Lung (tissue), 12 donors: Measurements from ENCODE around the gene ZNF143. TPM values are rescaled to one million over a fixed set of nuclear protein-coding genes. Genes with fewer than 3 reads are reported as not detected.
"Not testable (repeated sequence)": the region's sequence is repeated elsewhere in the genome, so short reads cannot be mapped to it uniquely, and the experiment has no call there.

Source experiments
- ATAC-seq: fragments of 200-7000 bp; cut with Tn5 transposase; one replicate; pipeline ENCODE4 v1.9.1; 2020; ENCODE audit warnings: moderate number of reproducible peaks; ENCODE audit not compliant: insufficient read depth, low FRiP score
- DNase-seq, 3 donors: peaks; one replicate each; pipeline ENCODE4 v3.0.0-alpha.2; 2013 to 2017
- H3K27ac ChIP-seq, 2 donors: one replicate each; pipeline ENCODE4 v1.5.1; 2013; ENCODE audit warnings: mild to moderate bottlenecking in 2 of 2, moderate library complexity in 2 of 2, control low read depth in 1 of 2, inconsistent platforms in 1 of 2, low read depth in 1 of 2, low read length in 1 of 2
- H3K27me3 ChIP-seq, 3 donors: one replicate each; pipeline ENCODE4 v1.5.1; 2013; ENCODE audit warnings: low read length in 2 of 3; ENCODE audit not compliant: control insufficient read depth in 3 of 3, insufficient read depth in 3 of 3
- H3K36me3 ChIP-seq, 4 donors: one replicate each; pipeline ENCODE4 v1.5.1; 2013; ENCODE audit warnings: low read length in 4 of 4, mild to moderate bottlenecking in 1 of 4, moderate library complexity in 1 of 4; ENCODE audit not compliant: control insufficient read depth in 4 of 4, insufficient read depth in 4 of 4
- H3K4me1 ChIP-seq, 5 donors: one replicate each; pipeline ENCODE4 v1.5.1; 2013; ENCODE audit warnings: low read length in 5 of 5, mild to moderate bottlenecking in 2 of 5, moderate library complexity in 1 of 5; ENCODE audit not compliant: control insufficient read depth in 5 of 5, insufficient read depth in 5 of 5
- H3K4me3 ChIP-seq: one replicate; pipeline ENCODE4 v1.5.1; 2013; ENCODE audit warnings: mild to moderate bottlenecking, control low read depth, moderate library complexity
- H3K9ac ChIP-seq, 2 donors: one replicate each; pipeline ENCODE4 v1.5.1; 2013; ENCODE audit warnings: low read length in 2 of 2, control low read depth in 1 of 2; ENCODE audit not compliant: insufficient read depth in 1 of 2
- H3K9me3 ChIP-seq, 4 donors: one replicate each; pipeline ENCODE4 v1.5.1; 2013; ENCODE audit warnings: low read length in 3 of 4, mild to moderate bottlenecking in 1 of 4, moderate library complexity in 1 of 4; ENCODE audit not compliant: control insufficient read depth in 4 of 4, insufficient read depth in 3 of 4
- CTCF ChIP-seq: IDR thresholded peaks from 2 replicates; pipeline ENCODE4 v1.5.1; 2012; ENCODE audit warnings: mild to moderate bottlenecking; ENCODE audit errors: control extremely low read depth, extremely low read depth
- WGBS, 2 donors: extraction: QIAGEN DNeasy Blood & Tissue Kit; methylation state at CpG; one replicate each; pipeline ENCODE4 v1.1.7; 2013; 5-methylcytosine and 5-hydroxymethylcytosine counted together
- polyA plus RNA-seq, 2 donors: library from polyadenylated mRNA; stranded (reverse); fragments of 200-250 nt; gene quantifications; one replicate each; pipeline ENCODE4 v1.2.1, GENCODE V29; 2013
- total RNA-seq, 2 donors: library from RNA; depleted of rRNA in 1 of 2; stranded (reverse); fragments of >200 nt in 1 of 2; gene quantifications; one replicate each; pipeline ENCODE4 v1.2.1, GENCODE V29; 2014 to 2021
- donor health status: control.
- donor health status: control.
- donor health status: Bipolar disorder and iron deficiency.
- donor health status: healthy.
- donor health status: DM: yes; HTN: yes; CAD: no.

ZNF143 gene
- total and polyA plus RNA-seq, 4 donors = 9.7 to 32.2 (median 20.3) TPM

GRCh38 chr11:9538548-9538947 is 77.7 kb downstream of the ZNF143 start:
- Histone ChIP-seq H3K27me3 (no peaks in the 10 kb centered on the region), H3K9me3 (no peaks in the 10 kb centered on the region), H3K36me3 (no peaks in the 10 kb centered on the region), H3K9ac (no peak overlapping the region), H3K4me1 (peaks cover 0 to 5% (median 0%) of the 10 kb centered on the region in 5 donors), H3K4me3 (no peak overlapping the region), H3K27ac (no peak overlapping the region)
- DNase-seq = no peak
- ATAC-seq = no peak
- WGBS, 2 donors = 82 to 87% methylated on average over 2 of the region's 2 CpGs
- TF ChIP-seq CTCF = no peak

GRCh38 chr11:9549216-9549615 is 88.4 kb downstream of the ZNF143 start:
- H3K27ac ChIP-seq, H3K27me3 ChIP-seq, H3K9ac ChIP-seq, H3K9me3 ChIP-seq, ATAC-seq, H3K4me3 ChIP-seq, H3K36me3 ChIP-seq, H3K4me1 ChIP-seq, DNase-seq: not testable (repeated sequence)
- 82 to 87% methylated on average over 5 of the region's 5 CpGs for WGBS, 2 donors

- ATAC-seq (no peak), DNase-seq (peak in 1 of 3 donors; percentile 53)
- H3K27ac ChIP-seq = no peak overlapping the region
- 71 to 79% methylated on average over 8 of the region's 8 CpGs for WGBS, 2 donors
- peaks cover 0 to 3% (median 0%) of the 10 kb centered on the region in 5 donors for H3K4me1 ChIP-seq
- H3K9me3 ChIP-seq = peaks cover 0 to 1% (median 0%) of the 10 kb centered on the region in 4 donors
- H3K27me3 ChIP-seq = no peaks in the 10 kb centered on the region
- no peak overlapping the region for H3K9ac ChIP-seq
- H3K4me3 ChIP-seq = no peak overlapping the region
- TF ChIP-seq CTCF = no peak
- peaks cover 0 to 2% (median 0%) of the 10 kb centered on the region in 4 donors for H3K36me3 ChIP-seq
Measured at GRCh38 chr11:9550191-9550628, 89.4 kb downstream of the ZNF143 start.

DNA sequence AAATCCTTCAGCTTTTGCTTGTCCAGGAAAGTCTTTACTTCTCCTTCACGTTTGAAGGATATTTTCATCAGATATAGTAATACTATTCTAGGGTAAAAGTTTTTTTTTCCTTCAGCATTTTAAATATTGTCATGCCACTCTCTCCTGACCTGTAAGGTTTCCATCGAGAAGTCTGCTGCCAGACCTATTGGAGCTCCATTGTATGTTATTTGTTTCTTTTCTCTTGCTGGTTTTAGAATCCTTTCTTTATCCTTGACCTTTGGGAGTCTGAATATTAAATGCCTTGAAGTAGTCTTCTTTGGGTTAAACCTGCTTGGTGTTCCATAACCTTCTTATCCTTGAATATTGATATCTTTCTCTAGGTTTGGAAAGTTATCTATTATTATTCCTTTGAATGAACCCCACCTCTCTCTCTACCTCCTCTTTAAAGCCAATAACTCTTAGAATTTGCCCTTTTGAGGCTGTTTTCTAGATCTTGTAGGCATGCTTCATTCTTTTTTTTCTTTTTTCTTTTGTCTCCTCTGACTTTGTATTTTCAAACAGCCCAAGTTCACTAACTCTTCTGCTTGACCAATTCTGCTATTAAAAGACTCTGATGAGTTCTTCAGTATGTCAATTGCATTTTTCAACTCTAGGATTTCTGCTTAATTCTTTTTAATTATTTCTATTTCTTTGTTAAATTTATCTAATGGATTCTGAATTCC is 100.6 kb downstream of the ZNF143 start:
- no peaks in the 10 kb centered on the region for H3K27me3 ChIP-seq
- 92 to 95% methylated on average over 2 of the region's 2 CpGs for WGBS, 2 donors
- DNase-seq = no peak
- no peak overlapping the region for H3K4me3 ChIP-seq
- no peak overlapping the region for H3K9ac ChIP-seq
- H3K4me1 ChIP-seq = peaks cover 0 to 18% (median 4%) of the 10 kb centered on the region in 5 donors
- ATAC-seq = no peak
- no peak for TF ChIP-seq CTCF
- no peak overlapping the region for H3K27ac ChIP-seq
- no peaks in the 10 kb centered on the region for H3K36me3 ChIP-seq
- H3K9me3 ChIP-seq = peaks cover 0 to 2% (median 0%) of the 10 kb centered on the region in 4 donors
